ENCODE data around the gene DNAH10. TPM values are rescaled to one million over a fixed set of nuclear protein-coding genes. Genes with fewer than 3 reads are reported as not detected.
A peak's percentile ranks its signal among the peaks of the same experiment; 100 is the strongest.

DNAH10 gene
- total RNA-seq, 1 donor from 2014 or later, result not detected

DNA sequence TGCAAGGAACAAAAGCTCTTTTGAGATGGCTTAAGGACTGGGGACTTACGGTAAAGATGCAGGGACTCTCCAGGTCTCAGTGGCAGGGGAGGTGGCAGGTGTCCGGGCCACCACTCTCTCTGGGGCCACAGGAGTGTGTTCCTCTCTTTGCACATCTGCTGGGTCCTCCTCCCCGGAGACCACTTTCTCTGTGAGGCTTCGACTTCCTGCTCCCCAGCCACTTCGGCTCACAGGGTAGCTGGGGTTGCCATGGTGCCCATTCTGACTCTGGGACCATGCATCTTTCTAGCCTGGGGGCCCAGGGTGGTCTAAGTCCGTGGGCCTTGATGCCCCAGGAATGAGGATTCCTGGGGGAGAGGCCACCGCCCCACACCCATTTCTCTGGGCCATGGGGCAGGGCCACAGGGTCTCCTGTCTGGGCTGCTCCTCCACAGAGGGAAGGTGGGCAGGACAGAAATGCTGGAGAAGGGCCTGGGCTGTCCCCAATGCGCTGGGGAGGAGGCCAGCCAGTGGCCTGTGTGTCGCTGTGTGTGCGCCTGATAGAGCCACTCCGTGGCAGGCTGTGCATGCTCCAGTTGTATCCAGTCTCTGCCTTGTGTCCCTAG lies 172.0 kb downstream of the DNAH10 start:
- no peak for DNase-seq (ENCODE audit: low read depth in 2 of 2)

DNA sequence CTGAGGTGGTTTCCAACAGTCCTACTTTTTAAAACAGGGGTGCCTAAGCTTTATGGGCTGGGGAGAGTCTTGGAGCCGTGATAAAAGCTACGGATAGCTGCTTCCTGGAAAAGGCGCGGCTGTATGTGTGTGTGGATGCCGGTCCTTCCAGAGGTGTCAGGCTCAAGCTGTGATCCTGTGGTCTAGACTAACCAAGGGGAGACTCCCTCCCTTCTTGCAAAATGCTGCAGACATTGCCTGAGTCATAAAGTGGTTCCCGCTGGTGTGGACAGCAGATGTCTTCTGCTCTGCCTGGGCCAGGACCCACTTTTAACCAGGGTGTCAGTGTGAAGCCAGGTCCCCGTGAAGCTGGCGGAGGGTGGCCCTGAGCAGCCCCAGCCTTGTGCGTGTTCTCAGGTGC lies 172.7 kb downstream of the DNAH10 start:
- no peak for DNase-seq (ENCODE audit: low read depth in 2 of 2)

DNA sequence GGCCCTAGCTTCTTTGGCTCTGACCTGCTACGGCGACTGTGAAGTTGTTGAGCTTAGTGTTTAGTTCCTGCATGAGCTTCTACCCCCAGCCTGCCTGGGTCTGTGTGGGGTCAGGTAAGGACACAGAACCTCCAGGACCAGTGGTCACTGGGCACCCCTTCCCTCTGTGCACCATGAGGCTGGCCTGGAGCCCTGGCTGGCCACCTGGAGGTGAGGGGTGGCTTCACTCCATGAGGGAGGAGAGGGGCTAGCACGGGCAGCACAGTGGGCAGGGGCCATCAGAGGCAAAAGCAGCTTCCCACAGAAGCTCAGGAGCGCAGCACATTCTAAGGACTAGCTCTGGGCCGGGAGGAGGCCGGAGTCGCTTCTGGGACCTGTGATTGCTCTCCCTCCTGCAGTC lies 173.9 kb downstream of the DNAH10 start:
- no peak for DNase-seq (ENCODE audit: low read depth in 2 of 2)

DNA sequence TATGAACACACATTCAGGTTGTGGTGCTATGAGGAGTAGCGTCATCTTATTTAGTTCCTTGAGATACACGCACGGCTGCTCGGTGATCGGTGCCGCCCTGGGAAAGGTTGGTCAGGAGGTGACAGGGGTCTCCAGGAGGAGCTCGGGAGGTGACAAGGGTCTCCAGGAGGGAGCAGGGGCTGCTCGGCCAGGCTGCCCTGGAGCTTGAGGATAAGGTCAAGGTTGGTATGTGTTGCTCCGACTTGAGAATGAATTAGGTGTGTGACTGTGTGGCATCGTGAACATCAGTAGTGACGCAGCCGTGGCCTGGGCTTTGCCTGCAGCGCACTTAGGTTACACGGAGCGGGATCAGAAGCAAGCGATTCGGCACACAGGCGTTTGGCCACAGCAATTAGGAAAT lies 174.4 kb downstream of the DNAH10 start:
- no peak for DNase-seq (ENCODE audit: low read depth in 2 of 2)

DNA sequence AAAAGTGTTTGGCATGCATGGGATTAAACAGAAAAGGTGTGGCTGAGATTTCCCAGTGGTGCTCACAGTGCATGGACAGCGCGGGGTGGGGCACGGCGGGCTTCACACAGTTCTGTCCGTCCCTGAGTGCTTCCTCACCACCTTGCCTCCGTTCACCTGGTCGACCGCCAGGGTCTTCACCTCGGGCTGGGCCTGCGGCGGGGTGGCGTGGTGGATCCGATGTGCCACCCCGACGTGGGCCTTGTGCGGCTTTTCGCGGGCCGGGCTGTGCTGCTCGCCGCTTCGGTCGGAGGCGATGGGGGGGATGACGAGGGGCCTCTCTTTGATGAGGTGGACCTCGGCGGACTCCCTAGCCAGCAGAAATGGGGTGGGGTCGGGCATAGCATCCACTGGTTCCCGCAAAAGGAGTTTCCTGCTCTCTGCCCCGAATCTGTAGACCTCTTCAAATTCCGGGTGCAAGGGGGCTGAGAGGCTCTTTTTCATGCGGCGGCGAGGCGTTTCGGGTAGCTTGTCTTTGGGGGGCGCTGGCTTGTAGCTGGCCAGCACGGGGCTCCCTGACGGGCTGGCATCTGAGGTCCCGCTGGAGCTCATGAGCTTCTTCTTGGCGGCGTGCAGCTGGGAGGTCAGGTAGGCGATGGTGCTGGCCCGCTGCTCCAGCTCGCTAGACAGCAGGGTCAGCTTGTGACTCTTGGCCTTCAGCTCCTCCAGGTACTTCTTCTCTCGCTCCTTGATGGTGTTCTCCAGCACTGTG lies 175.0 kb downstream of the DNAH10 start:
- DNase-seq (ENCODE audit: low read depth in 2 of 2), result no peak

DNA sequence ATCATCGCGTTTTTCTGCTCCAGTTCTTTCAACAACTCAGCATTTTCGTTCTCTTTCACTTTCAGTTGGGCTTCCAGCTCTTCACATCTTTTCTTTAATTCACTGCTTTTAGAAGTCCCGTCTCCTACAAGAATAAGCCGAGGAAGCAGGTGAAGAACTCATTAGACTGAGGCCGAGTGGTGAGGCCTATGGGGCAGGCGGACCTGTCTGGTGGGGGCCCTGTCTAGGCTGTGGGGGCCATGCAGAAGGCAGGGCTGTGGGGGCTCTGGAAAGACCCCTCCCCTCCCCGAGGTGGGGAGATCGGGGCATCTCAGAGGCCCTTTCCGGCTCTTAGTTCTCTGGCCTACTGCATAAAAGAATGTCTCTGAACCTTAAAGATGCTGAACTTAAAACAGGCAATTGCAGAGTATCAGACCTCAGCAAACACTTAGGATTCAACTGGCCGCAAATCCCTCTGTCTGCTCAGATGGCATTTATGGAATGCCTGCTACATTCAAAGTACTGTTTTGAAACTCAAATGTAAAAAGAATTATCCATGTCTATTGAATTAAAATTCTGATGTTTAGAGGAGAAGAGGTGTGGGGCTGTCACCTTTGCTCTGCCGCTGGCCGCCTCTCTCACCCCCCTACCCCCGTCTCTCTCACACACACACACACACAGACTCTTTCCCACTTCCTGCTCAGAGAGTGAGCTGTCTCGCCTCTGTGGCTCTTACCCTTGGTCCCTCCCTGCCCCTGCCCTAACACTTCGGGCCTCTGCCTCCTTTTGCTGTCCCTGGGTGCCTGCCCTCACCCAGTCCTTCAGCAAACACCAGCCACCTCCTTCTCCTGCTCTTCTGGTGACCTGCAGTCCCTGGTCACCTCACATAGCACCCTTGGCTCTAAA lies 175.8 kb downstream of the DNAH10 start:
- DNase-seq (ENCODE audit: low read depth in 2 of 2), result no peak

DNA sequence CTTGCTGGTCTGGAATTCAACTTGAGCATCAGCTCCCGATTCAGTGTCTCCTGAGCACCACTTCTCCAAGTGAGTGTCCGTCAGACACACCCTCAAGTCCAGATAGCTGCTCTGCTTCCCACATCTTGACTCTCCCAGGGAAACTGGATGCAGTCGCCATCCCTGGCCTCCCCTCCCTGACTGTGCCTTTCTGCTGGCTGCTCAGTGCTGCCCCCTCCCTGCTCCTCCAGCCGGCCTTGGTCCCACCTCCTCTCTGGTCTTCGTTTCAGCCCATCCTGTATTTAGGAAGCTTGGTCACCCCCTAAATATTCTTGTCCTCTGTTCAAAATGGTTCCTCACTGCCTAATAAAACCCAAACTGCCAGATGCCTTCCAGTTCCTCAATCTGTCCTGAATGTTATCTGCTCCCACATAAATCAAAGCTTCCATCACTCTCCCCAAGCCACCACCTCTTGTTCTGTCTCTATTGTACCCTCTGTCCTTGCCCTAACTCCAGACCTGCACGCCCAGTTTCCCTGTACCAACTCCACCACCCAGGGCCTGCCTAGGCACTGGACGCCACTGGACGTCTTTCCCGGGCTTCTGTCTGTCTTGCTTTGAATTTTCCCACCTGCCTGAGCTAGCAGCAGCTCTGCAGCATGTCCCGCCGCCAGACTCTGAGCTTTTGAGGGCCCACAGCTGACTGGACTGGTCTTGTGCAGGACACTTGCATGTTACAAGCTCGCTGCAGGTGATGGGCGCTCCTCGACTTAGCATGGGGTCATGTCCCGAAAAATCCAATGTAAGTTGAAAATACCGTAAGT lies 176.8 kb downstream of the DNAH10 start:
- DNase-seq (ENCODE audit: low read depth in 2 of 2), result no peak

DNA sequence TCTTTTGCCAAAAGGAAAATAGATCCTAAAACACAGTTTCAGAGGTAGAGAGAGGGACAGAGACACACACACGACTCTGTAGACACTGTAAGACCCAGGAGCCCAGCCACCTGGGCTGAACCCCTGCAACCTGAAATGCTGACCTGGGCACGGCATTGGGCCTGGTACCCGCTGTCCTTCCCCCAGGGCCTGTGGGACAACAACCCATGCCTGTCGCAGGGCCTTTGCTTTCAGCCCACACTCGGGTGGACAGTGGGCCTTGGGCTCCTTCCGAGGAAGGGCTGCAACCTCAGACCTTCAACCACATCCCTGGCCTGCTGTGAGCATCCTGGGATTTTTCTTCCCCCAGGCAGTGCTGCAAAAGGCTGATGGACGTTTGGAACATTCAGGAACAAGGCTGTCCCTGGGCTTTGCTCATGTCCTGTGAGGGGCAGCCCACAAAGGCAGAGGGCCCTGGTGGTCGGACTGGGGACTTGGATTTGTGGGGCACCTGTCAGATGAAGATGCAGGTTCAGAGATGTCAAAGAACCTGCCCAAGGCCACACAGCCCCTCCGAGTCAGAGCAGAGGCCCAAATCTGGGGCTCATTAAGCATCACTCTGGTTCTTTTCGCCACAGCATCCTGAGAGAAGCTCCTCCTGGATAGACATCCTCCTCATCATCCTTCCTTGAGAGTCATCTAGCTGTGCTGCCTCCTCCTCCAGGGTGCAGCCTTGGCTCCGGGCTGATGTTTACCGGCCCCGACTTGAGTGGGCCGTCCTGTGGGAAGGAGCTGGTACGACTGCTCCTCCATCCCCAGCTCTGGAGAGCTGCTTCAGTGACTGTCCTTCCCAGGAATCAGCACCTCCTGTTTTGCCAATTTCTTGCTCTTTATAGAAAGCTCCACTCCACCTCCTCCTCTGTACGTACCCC lies 177.9 kb downstream of the DNAH10 start:
- no peak for DNase-seq (ENCODE audit: low read depth in 2 of 2)

DNA sequence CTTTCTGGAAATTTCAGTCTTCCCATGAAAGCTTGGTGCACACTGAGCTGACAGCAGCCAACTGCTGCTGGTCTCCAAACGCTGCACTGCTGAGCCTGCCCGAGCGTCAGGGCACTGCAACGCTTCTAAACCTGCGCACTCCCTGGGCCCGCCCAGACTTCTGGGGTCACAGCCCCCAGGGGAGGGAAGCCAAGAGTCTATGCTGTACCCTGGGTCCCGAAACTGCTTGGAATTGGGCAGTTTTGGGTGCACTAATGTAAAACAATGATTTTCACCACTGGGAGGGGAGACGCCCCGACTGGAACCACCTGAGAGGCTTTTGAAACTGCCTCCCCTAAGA lies 178.5 kb downstream of the DNAH10 start:
- no peak for DNase-seq (ENCODE audit: low read depth in 2 of 2)

DNA sequence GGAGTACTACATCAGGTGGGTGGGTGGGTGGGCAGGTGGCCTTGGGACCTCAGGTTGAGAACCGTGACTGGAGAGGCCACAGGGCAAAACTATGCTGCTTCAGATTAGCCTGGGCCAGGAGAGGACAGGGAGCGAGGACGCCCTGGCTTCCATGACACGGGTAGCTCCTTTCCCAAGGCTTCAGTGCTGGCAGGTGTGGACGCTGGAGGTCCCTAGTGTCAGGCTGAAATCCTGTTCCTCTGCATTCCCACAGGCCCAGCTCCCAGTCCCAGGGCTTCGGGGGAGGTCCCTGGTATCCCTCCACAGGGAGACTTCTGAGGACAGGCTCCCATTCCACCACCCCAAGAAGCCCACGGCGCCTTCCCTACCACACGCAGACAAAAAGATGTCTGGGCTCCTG lies 178.9 kb downstream of the DNAH10 start:
- DNase-seq (ENCODE audit: low read depth in 2 of 2), result no peak

DNA sequence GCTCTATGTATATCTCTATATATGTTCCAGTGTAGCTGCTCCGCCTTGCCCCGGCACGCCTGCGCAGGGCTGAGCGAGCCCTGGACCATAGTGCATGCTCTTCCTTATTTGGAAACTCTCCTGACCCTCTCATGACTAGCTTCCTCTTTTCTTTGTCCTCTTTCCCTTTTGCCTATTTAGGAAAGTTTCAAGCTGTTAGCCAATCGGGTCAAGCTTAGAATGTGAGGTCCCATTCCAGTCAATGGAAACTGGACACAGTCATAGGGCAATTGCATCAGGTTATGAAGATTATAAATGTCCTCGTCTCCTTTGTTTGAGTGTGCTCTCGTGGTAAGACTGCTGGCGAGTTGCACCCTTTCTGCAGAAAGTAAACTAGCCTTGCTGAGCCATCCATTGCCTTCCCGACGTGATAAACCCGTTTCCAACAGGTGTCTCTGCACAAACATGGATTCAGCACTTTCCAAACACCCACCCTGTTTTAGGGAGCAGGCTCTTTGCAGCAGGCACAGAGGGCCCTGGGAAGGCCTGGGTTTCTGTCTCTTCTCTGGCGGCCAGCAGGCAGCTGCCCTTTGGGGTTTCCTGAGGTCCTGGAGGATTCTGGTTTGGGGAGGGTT lies 179.6 kb downstream of the DNAH10 start:
- DNase-seq (ENCODE audit: low read depth in 2 of 2), result no peak

DNA sequence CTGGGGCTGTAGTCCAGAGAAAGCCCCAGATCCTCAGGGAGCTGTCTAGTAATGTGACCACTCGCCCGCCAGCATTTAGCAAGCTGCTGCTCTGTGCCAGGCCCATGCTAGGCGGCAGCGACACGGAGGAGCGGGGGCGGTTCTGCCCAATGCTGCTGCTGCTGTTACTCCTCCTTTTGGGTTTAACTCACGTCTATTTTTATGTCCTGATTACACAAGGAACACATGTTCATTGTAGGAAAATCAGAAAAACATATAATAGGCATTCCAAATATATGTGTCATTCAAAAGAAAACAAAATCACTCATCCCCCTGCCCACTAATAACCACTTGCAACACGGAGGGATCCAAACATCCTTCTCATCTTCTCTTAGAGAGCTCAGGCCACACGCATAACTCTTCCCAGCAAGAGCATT lies 180.1 kb downstream of the DNAH10 start:
- no peak for DNase-seq (ENCODE audit: low read depth in 2 of 2)

DNA sequence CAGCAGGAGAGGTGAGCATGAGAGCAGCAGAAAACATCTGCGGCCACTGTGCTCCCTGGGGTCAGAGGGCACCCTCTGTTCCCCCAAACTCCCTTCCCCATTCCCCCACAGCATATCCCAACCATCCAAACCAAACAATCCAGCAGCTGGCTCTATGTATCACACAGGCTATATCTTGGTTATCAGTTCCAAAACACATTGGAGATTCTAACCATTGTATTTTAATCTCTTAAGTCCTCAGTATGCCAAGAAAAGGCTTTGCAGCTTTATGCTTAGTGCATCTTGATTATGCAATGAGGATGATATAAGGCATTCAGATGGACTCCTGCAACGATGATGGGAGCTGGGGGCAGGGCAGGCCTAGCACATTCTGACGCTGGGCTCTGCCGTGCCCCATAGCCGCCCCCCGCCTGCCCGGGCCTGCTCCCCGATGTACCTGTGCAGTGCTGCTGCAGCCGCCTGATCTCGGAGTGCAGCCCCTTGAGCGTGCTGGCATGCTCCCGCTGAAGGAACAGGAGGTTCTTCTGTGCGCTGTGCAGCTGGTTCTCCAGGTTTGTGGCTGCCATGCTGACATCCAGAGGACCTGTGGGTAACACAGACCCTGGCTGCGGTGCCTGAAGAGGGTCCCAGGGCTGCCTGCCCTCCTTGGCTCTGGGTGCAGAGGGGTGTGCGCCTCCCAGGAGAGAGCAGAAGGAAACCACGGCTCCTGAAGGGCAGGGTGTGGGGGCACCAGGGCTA lies 181.0 kb downstream of the DNAH10 start:
- DNase-seq (ENCODE audit: low read depth in 2 of 2), result no peak

DNA sequence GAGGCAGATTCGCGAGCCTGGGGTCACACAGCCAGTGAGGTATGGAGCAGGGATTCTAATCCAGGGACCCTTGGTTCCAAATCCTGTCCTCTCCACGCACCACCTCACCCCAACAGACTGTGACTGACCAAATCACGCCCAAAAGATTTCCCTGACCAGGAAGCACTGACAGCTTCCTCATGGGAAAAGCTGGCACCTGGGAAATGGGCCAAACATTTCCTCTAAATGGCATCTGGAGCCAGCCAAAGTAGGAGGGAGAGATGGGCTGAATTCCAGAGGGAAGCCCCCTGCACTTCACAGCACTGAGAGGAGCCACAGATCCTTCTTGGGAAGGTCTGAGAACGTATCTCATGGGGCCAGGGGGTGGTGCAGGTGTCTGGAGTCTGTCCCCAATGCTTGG lies 181.7 kb downstream of the DNAH10 start:
- no peak for DNase-seq (ENCODE audit: low read depth in 2 of 2)

DNA sequence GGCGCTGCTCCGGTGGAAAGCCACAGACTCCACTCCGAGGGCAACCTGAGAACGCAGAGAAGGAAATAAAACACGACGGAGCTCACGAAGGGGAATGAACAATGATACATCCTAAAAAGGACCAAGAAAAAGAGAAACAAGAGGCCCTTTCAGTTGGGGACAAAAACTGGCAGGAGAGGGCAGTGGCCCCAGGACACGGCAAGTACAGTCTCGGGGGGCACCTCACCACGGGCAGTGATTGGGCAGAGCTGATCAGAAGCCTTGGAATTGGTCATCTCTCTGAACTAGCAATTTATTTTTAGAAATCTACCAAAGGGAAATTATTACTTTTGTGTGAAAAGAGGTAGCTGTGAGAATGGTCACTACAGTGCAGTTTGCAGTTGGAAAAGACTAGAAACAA lies 182.6 kb downstream of the DNAH10 start:
- DNase-seq (ENCODE audit: low read depth in 2 of 2), result no peak

DNA sequence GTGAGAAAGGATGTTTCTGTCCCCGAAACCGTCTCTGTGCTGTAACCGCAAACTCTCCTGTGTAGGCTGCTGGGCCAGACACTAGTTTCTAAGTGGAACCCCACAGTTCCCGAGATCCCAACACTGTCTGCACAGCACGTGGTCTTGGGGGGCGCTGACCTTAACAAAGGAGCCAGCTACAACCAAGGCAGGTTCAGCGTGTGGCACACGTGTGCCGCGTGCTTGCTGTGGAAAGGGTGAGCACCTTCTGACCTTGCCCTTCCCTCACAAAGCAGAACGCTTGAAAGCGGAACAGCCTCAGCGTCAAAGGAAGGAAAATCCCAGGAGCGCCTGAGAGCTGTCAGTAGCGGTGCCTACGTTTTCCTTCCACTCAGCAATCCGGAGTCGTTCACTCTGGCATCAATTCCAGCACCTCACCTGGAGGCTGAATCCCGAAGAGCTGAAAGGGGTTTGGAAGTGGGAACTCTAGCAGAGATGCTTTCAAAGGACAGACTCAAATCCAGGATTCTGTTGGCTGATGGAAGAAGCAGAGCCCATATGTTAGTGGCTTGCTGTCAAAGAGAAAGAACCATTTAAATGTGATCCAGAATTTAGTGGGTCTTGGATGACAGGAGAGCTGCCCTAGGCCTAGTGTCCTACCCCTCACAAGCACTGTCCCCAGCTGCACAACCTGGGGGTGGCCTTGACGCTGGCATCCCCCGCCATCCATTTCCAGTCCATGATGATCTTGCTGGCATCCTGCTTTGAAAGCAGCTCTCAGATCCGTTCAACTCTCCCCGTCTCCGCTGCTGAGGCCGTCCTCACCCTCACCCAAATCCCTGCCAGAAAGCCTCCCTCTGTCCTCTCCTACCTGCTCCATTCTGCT lies 183.4 kb downstream of the DNAH10 start:
- DNase-seq (ENCODE audit: low read depth in 2 of 2), result peak in 1 of 2 donors; percentile 25

DNA sequence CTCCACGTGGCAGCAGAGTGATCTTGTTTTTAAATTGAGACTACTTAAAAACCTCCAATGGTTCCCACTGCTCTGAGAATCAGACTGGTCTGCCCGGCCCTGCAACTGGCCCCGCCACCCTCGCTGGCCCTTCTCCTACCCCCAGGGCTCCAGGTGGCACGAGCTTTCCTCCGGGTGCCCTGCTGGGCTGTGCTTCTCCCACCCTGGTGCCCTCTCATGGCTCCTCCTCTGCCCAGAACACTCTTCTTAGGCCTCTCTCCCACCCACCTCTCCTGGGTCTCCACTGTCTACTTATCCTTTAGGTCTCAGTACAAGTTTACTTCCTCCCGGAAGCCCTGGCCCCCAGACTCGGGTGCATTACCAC lies 184.0 kb downstream of the DNAH10 start:
- no peak for DNase-seq (ENCODE audit: low read depth in 2 of 2)
